IMR-90 (cell line): ENCODE data around the gene ZRSR2.

Experiments used
- CEBPB ChIP-seq: IDR thresholded peaks from 2 replicates; pipeline ENCODE4 v1.6.1; 2012; ENCODE audit warnings: low read depth, low read length, improper control_type of control experiment
- CTCF ChIP-seq: conservative IDR thresholded peaks from 2 replicates; pipeline ENCODE4 v1.5.1; 2012; ENCODE audit warnings: mild to moderate bottlenecking, low read depth, low read length, improper control_type of control experiment
- MAFK ChIP-seq: IDR thresholded peaks from 2 replicates; pipeline ENCODE4 v1.6.1; 2012; ENCODE audit warnings: low read depth, low read length, improper control_type of control experiment
- SMC3 ChIP-seq: fragments of 150-350 bp; IDR thresholded peaks from 2 replicates; pipeline ENCODE4 v1.6.1; 2016; ENCODE audit warnings: low read depth, mild to moderate bottlenecking, antibody characterized with exemption, low read length, moderate library complexity

- TF ChIP-seq SMC3, result no peak
- no peak for TF ChIP-seq CTCF
- no peak for TF ChIP-seq MAFK
- TF ChIP-seq CEBPB, result peak; percentile 56
These were observed 20.9 kb upstream of the ZRSR2 start for GRCh38 chrX:15769300-15769954.
